Activated B cell treated with CpG ODN at 0.5 μM for 24 hours (primary cell): Measurements from ENCODE around the gene XYLT1. TPM values are rescaled to one million over a fixed set of nuclear protein-coding genes. Genes with fewer than 3 reads are reported as not detected.

ENCODE experiments used
- ATAC-seq: fragments of 200-7000 bp; cut with Tn5 transposase; one replicate; pipeline ENCODE4 v1.10.0; 2021; ENCODE audit warnings: low read depth, mild to moderate bottlenecking, moderate library complexity
- CTCF ChIA-PET: fragments of 350-600 bp; sonication (Branson Sonifier 250); formaldehyde crosslinking; loops from one replicate; lab custom pipeline; 2021; ENCODE audit warnings: antibody characterized with exemption; lab: Charles Lee
- POLR2A ChIA-PET: fragments of 350-600 bp; sonication (Branson Sonifier 250); formaldehyde crosslinking; loops from one replicate; lab custom pipeline; 2021; ENCODE audit warnings: antibody characterized with exemption; lab: Charles Lee
- DNase-seq: peaks from one replicate; pipeline ENCODE4 v3.0.0; 2022
- H3K27ac Mint-ChIP-seq: one replicate; pipeline ENCODE4 v1.8.0; 2020; ENCODE audit warnings: mixed read lengths
- H3K27me3 Mint-ChIP-seq: one replicate; pipeline ENCODE4 v1.8.0; 2021; ENCODE audit warnings: mixed read lengths
- H3K36me3 Mint-ChIP-seq: one replicate; pipeline ENCODE4 v1.8.0; 2021; ENCODE audit warnings: low read depth, mixed read lengths
- H3K4me1 Mint-ChIP-seq: one replicate; pipeline ENCODE4 v1.8.0; 2021; ENCODE audit warnings: mixed read lengths
- H3K4me3 Mint-ChIP-seq: one replicate; pipeline ENCODE4 v1.8.0; 2020; ENCODE audit warnings: mild to moderate bottlenecking, mixed read lengths
- H3K9me3 Mint-ChIP-seq: one replicate; pipeline ENCODE4 v1.8.0; 2020; ENCODE audit warnings: mixed read lengths
- intact Hi-C: fragments of 100-400 bp; cut with micrococcal nuclease; formaldehyde crosslinking; loops from one replicate; pipeline ENCODE4 v1.15.1; 2024
- total RNA-seq: library from RNA; stranded (reverse); gene quantifications from 2 replicates; pipeline ENCODE4 v1.2.3, GENCODE V29; 2022
- TF ChIP-seq, protein P1 (sequence below): fragments of 200-600 bp; IDR thresholded peaks from one replicate; pipeline ENCODE4 v1.8.0; 2022; ENCODE audit warnings: antibody characterized with exemption, mild to moderate bottlenecking

The XYLT1 gene
- total RNA-seq, 1 donor from 2014 or later, result 17.0 TPM

DNA sequence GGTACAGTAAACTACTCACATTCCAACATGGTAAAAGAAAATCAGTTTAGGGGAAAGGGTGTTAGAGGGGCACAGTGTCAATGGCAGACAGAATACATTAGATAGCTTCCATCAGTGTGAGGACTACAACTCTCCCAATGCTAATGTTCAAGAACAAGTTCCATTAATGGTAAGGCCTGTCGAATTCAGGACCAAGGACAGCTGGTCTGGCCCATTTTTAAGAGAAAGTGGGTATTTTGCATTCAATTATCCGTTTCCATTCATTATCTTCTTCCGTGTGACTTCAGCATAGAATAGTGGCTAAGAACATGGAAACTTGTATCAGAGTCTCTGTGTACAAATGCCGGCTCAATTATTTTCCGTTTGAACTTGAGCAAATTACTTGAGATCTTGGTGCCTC is 98.4 kb downstream of the XYLT1 start:
- H3K9me3 Mint-ChIP-seq, result no peaks in the 10 kb centered on the region
- ChIA-PET POLR2A (no interaction called here), CTCF (interaction anchor here (2.2 kb wide), 1 partner anchor 71 kb away, joined by 5 read pairs; no protein-coding TSS in a partner anchor)
- no peaks in the 10 kb centered on the region for H3K36me3 Mint-ChIP-seq
- H3K4me3 Mint-ChIP-seq, result no peak overlapping the region
- TF ChIP-seq, protein P1, sequence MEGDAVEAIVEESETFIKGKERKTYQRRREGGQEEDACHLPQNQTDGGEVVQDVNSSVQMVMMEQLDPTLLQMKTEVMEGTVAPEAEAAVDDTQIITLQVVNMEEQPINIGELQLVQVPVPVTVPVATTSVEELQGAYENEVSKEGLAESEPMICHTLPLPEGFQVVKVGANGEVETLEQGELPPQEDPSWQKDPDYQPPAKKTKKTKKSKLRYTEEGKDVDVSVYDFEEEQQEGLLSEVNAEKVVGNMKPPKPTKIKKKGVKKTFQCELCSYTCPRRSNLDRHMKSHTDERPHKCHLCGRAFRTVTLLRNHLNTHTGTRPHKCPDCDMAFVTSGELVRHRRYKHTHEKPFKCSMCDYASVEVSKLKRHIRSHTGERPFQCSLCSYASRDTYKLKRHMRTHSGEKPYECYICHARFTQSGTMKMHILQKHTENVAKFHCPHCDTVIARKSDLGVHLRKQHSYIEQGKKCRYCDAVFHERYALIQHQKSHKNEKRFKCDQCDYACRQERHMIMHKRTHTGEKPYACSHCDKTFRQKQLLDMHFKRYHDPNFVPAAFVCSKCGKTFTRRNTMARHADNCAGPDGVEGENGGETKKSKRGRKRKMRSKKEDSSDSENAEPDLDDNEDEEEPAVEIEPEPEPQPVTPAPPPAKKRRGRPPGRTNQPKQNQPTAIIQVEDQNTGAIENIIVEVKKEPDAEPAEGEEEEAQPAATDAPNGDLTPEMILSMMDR, result no peak
- intact Hi-C loops, result loop anchor here (10.0 kb wide), 1 partner anchor 348 kb away; no protein-coding TSS in a partner anchor
- H3K27me3 Mint-ChIP-seq, result no peaks in the 10 kb centered on the region
- peak overlapping the region; percentile 47 for H3K27ac Mint-ChIP-seq
- ATAC-seq (no peak), DNase-seq (no peak)
- peaks cover 85% of the 10 kb centered on the region for H3K4me1 Mint-ChIP-seq

DNA sequence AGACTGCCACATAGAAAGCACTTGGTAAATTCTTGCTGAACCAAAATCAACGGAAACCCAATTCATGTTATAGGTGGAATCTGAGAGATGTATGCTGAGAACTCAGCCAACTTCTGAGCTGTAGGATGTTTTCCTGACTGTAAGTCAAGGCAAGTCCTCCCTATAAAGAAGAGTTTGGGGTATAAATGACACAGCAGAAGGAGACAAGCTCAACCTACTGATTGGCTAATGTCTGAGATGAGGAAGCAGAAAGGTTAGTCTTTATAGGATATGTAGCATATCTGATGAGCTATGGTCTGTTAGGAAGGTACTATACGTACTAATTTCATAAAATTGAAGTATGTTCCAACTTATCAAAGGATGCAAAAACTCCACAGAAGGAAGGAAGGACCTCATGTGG is 99.5 kb downstream of the XYLT1 start:
- H3K27ac Mint-ChIP-seq, result peak overlapping the region; percentile 95
- intact Hi-C loops, result loop anchor here (10.0 kb wide), 1 partner anchor 346 kb away; no protein-coding TSS in a partner anchor
- DNase-seq (no peak), ATAC-seq (no peak)
- no peaks in the 10 kb centered on the region for H3K27me3 Mint-ChIP-seq
- TF ChIP-seq, protein P1, result no peak
- peaks cover 1% of the 10 kb centered on the region for H3K9me3 Mint-ChIP-seq
- CTCF ChIA-PET, result interaction anchor here (1.3 kb wide), 1 partner anchor 9 kb away, joined by 4 read pairs; no protein-coding TSS in a partner anchor
- no peaks in the 10 kb centered on the region for H3K36me3 Mint-ChIP-seq
- H3K4me3 Mint-ChIP-seq, result no peak overlapping the region
- POLR2A ChIA-PET, result interaction anchor here (1.0 to 3.9 kb wide), 4 partner anchors 10 to 93 kb away, joined by 3 to 46 read pairs (median 16); no protein-coding TSS in a partner anchor
- peaks cover 87% of the 10 kb centered on the region for H3K4me1 Mint-ChIP-seq

DNA sequence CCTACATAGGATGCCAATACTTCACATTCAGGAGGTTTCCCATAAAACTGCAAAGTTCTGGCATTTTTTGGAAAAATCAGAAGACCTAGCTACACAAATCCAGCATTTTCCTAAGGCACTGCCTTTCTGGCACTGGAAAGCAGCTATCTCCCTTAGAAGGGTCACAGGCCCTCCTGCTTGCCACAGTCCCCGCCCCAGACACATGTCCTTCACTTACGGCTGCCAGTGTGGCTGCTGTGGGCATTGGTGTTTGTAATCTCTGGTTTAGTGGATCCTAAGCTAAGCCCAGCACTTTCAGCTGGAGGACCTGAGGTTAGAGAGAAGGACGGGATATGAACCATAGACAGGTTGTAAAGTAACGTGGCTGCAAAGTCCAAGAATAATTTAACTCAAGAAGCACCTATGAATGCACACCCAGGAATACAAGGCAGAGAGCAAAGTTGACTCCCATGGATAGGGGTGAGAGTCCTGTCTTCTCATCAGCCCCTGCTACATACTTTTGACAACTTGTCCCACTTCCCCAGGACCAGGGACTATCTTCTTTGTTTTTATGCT is 100.0 kb downstream of the XYLT1 start:
- H3K9me3 Mint-ChIP-seq, result peaks cover 1% of the 10 kb centered on the region
- intact Hi-C loops, result loop anchor here (10.0 kb wide), 1 partner anchor 346 kb away; no protein-coding TSS in a partner anchor
- TF ChIP-seq, protein P1, result no peak
- H3K27ac Mint-ChIP-seq, result peak overlapping the region; percentile 95
- peaks cover 87% of the 10 kb centered on the region for H3K4me1 Mint-ChIP-seq
- H3K27me3 Mint-ChIP-seq, result no peaks in the 10 kb centered on the region
- no peaks in the 10 kb centered on the region for H3K36me3 Mint-ChIP-seq
- ChIA-PET POLR2A (interaction anchor here (1.0 to 3.9 kb wide), 5 partner anchors 10 to 93 kb away, joined by 3 to 46 read pairs (median 7); no protein-coding TSS in a partner anchor), CTCF (interaction anchor here (1.3 to 2.0 kb wide), 2 partner anchors 8 to 69 kb away, joined by 4 to 10 read pairs; no protein-coding TSS in a partner anchor)
- ATAC-seq, result no peak
- no peak overlapping the region for H3K4me3 Mint-ChIP-seq
- no peak for DNase-seq

DNA sequence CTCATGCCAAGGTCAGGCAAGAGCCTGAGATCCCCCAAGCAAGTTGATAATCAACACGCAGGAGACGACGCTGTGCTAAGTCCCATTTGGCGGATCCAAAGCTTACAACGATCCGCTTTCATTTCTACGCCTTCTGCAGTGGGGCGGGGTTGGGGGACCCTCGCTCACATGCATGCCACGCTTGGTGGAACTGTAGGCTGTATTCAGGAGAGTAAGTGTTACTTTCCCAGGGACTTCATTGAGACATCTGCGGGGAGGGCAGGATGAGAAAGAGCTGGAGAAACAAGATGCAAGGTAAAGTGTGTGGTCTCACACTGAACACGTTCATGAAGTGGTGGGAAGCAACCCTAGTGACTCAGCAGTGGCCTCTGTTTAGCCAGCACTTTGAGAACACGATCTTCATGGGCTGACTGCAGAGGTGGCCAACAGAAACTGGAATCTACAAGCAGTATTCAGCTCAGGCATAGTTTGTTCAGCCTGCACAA is 100.5 kb downstream of the XYLT1 start:
- TF ChIP-seq, protein P1, result no peak
- no peaks in the 10 kb centered on the region for H3K27me3 Mint-ChIP-seq
- peaks cover 1% of the 10 kb centered on the region for H3K9me3 Mint-ChIP-seq
- POLR2A ChIA-PET, result interaction anchor here (1.0 to 3.9 kb wide), 10 partner anchors 7 to 91 kb away, joined by 3 to 46 read pairs (median 6); no protein-coding TSS in a partner anchor
- H3K27ac Mint-ChIP-seq, result peak overlapping the region; percentile 95
- ATAC-seq, result no peak
- intact Hi-C loops, result loop anchor here (10.0 kb wide), 1 partner anchor 345 kb away; no protein-coding TSS in a partner anchor
- no peaks in the 10 kb centered on the region for H3K36me3 Mint-ChIP-seq
- H3K4me1 Mint-ChIP-seq, result peaks cover 87% of the 10 kb centered on the region
- peak overlapping the region; percentile 80 for H3K4me3 Mint-ChIP-seq
- no peak for DNase-seq
- CTCF ChIA-PET, result interaction anchor here (0.9 to 2.0 kb wide), 3 partner anchors 64 to 92 kb away, joined by 3 to 10 read pairs (median 5); no protein-coding TSS in a partner anchor
